Right cardiac atrium (tissue), 5 donors: ENCODE data around the gene TCHH. TPM values are rescaled to one million over a fixed set of nuclear protein-coding genes. Genes with fewer than 3 reads are reported as not detected.

Experiments
- ATAC-seq, 2 donors: fragments of 200-7000 bp; cut with Tn5 transposase; one replicate each; pipeline versions ENCODE4 v1.8.0 to v1.9.1; 2020; ENCODE audit warnings: moderate library complexity in 2 of 2, mild to moderate bottlenecking in 1 of 2
- DNase-seq, 3 donors: peaks; one replicate each; pipeline ENCODE4 v3.0.0-alpha.2; 2020
- H3K27ac ChIP-seq: one replicate; pipeline ENCODE4 v1.5.1; 2013; ENCODE audit warnings: mild to moderate bottlenecking, low read length, control low read depth, moderate library complexity
- H3K27me3 ChIP-seq: one replicate; pipeline ENCODE4 v1.6.1; 2013; ENCODE audit not compliant: control insufficient read depth, insufficient read depth
- H3K4me1 ChIP-seq: one replicate; pipeline ENCODE4 v1.6.1; 2013; ENCODE audit warnings: low read length; ENCODE audit not compliant: control insufficient read depth, insufficient read depth
- H3K4me3 ChIP-seq: one replicate; pipeline ENCODE4 v1.5.1; 2013; ENCODE audit warnings: low read length, control low read depth
- H3K9me3 ChIP-seq: one replicate; pipeline ENCODE4 v1.6.1; 2013; ENCODE audit warnings: low read length; ENCODE audit not compliant: control insufficient read depth
- WGBS: extraction: QIAGEN DNeasy Blood & Tissue Kit; methylation state at CpG from one replicate; pipeline ENCODE4 v1.1.7; 2013; 5-methylcytosine and 5-hydroxymethylcytosine counted together
- intact Hi-C, 4 donors: fragments of 100-400 bp; cut with DNase I; formaldehyde crosslinking; loops; one replicate each; pipeline versions ENCODE4 v1.11.0 to v1.14.0; 2022 to 2023
- polyA plus RNA-seq: library from polyadenylated mRNA; stranded (reverse); fragments of 200-250 nt; gene quantifications from one replicate; pipeline ENCODE4 v1.2.3, GENCODE V29; 2013
- total RNA-seq, 4 donors: library from RNA; stranded (reverse); fragmentation: NEBNext Ultra II Directional; extraction: Animal tissue kit (Norgen Biotek cat#: 25700); gene quantifications; one replicate each; pipeline ENCODE4 v1.2.1, GENCODE V29; 2021
- donor health status: healthy with polysubstance abuse.
- donor health status: DM: no; HTN: yes; CAD: no.
- donor health status: DM: no; HTN: no; CAD: no.
- donor health status: DM: no; HTN: yes; CAD: no; lungs with severe emphysema.
- donor health status: DM: yes; HTN: yes; CAD: no.

The TCHH gene
- total and polyA plus RNA-seq, 5 donors: 0.03 to 0.11 (median 0.09) TPM

- no peak overlapping the region for H3K27ac ChIP-seq
- H3K4me3 ChIP-seq: peak overlapping the region; percentile 54
- H3K4me1 ChIP-seq: peaks cover 19% of the 10 kb centered on the region
- peak in 2 of 3 donors; percentile 17 to 32 for DNase-seq
- intact Hi-C loops: no loop called here
- peaks cover 8% of the 10 kb centered on the region for H3K27me3 ChIP-seq
- ATAC-seq: no peak
- H3K9me3 ChIP-seq: peaks cover 2% of the 10 kb centered on the region
- WGBS: 2% methylated on average over 44 of the region's 44 CpGs
Observed at GRCh38 chr1:152111515-152111968, 3.7 kb downstream of the TCHH start.

- Histone ChIP-seq H3K27me3 (peaks cover 8% of the 10 kb centered on the region), H3K9me3 (peaks cover 2% of the 10 kb centered on the region), H3K4me3 (peak overlapping the region; percentile 54), H3K4me1 (peaks cover 19% of the 10 kb centered on the region), H3K27ac (no peak overlapping the region)
- under 1% methylated on average over 60 of the region's 60 CpGs for WGBS
- ATAC-seq: peak; percentile 45 to 63
- intact Hi-C loops: no loop called here
- peak; percentile 35 to 66 (median 56) for DNase-seq
Observed at GRCh38 chr1:152110860-152111514, 4.3 kb downstream of the TCHH start.

GRCh38 chr1:152110365-152110859 lies 4.8 kb downstream of the TCHH start:
- peaks cover 7% of the 10 kb centered on the region for H3K27me3 ChIP-seq
- no peak overlapping the region for H3K27ac ChIP-seq
- peaks cover 2% of the 10 kb centered on the region for H3K9me3 ChIP-seq
- peaks cover 19% of the 10 kb centered on the region for H3K4me1 ChIP-seq
- 3% methylated on average over 31 of the region's 31 CpGs for WGBS
- intact Hi-C loops: no loop called here
- ATAC-seq: peak; percentile 50 to 62
- peak overlapping the region; percentile 54 for H3K4me3 ChIP-seq
- DNase-seq: peak; percentile 18 to 68 (median 56)

- Histone ChIP-seq H3K27ac (no peak overlapping the region), H3K4me3 (peak overlapping the region; percentile 54), H3K9me3 (peaks cover 2% of the 10 kb centered on the region), H3K4me1 (peaks cover 19% of the 10 kb centered on the region), H3K27me3 (peaks cover 4% of the 10 kb centered on the region)
- ATAC-seq: no peak
- WGBS: 8% methylated on average over 15 of the region's 15 CpGs
- no peak for DNase-seq
- intact Hi-C loops: no loop called here
Observed at GRCh38 chr1:152109998-152110294, 5.3 kb downstream of the TCHH start.

- intact Hi-C loops: no loop called here
- ATAC-seq (no peak), DNase-seq (peak in 1 of 3 donors; percentile 17)
- Histone ChIP-seq H3K4me3 (peak overlapping the region; percentile 54), H3K9me3 (peaks cover 2% of the 10 kb centered on the region), H3K27ac (no peak overlapping the region), H3K4me1 (peaks cover 19% of the 10 kb centered on the region), H3K27me3 (peaks cover 4% of the 10 kb centered on the region)
- WGBS: 7% methylated on average over 31 of the region's 31 CpGs
Observed at GRCh38 chr1:152109231-152109997, 5.8 kb downstream of the TCHH start.

- peaks cover 8% of the 10 kb centered on the region for H3K27me3 ChIP-seq
- ATAC-seq: no peak
- intact Hi-C loops: no loop called here
- no peak overlapping the region for H3K27ac ChIP-seq
- peak in 1 of 3 donors; percentile 51 for DNase-seq
- peaks cover 19% of the 10 kb centered on the region for H3K4me1 ChIP-seq
- 13% methylated on average over 28 of the region's 28 CpGs for WGBS
- H3K9me3 ChIP-seq: peaks cover 2% of the 10 kb centered on the region
- H3K4me3 ChIP-seq: peak overlapping the region; percentile 54
Observed at GRCh38 chr1:152108882-152109222, 6.4 kb downstream of the TCHH start.

- DNase-seq (peak; percentile 60 to 77 (median 70)), ATAC-seq (peak in 1 of 2 donors; percentile 34)
- Histone ChIP-seq H3K27me3 (peaks cover 8% of the 10 kb centered on the region), H3K9me3 (peaks cover 2% of the 10 kb centered on the region), H3K4me3 (no peak overlapping the region), H3K27ac (no peak overlapping the region), H3K4me1 (peaks cover 19% of the 10 kb centered on the region)
- intact Hi-C loops: no loop called here
- WGBS: 10% methylated on average over 67 of the region's 67 CpGs
Observed at GRCh38 chr1:152107984-152108881, 7.0 kb downstream of the TCHH start.

GRCh38 chr1:152107031-152107983 lies 7.9 kb downstream of the TCHH start:
- intact Hi-C loops: no loop called here
- Histone ChIP-seq H3K9me3 (peaks cover 2% of the 10 kb centered on the region), H3K27me3 (peaks cover 8% of the 10 kb centered on the region), H3K4me1 (peaks cover 16% of the 10 kb centered on the region), H3K4me3 (no peak overlapping the region), H3K27ac (no peak overlapping the region)
- ATAC-seq (no peak), DNase-seq (peak in 2 of 3 donors; percentile 10 to 13)
- 16% methylated on average over 41 of the region's 41 CpGs for WGBS

- no peak overlapping the region for H3K27ac ChIP-seq
- 38% methylated on average over 2 of the region's 2 CpGs for WGBS
- H3K27me3 ChIP-seq: peaks cover 11% of the 10 kb centered on the region
- no peak overlapping the region for H3K4me3 ChIP-seq
- peaks cover 2% of the 10 kb centered on the region for H3K9me3 ChIP-seq
- H3K4me1 ChIP-seq: peaks cover 5% of the 10 kb centered on the region
- intact Hi-C loops: no loop called here
- ATAC-seq (no peak), DNase-seq (no peak)
Observed at GRCh38 chr1:152104854-152105253, 10.4 kb downstream of the TCHH start.

GRCh38 chr1:152096931-152097330 lies 18.3 kb downstream of the TCHH start:
- Histone ChIP-seq H3K9me3 (no peaks in the 10 kb centered on the region), H3K4me1 (no peaks in the 10 kb centered on the region), H3K27ac (no peak overlapping the region), H3K4me3 (no peak overlapping the region), H3K27me3 (no peaks in the 10 kb centered on the region)
- DNase-seq: no peak
- 52% methylated on average over 3 of the region's 3 CpGs for WGBS
- intact Hi-C loops: no loop called here
- no peak for ATAC-seq
